ENCODE measurements around the gene NELFB. TPM values are rescaled to one million over a fixed set of nuclear protein-coding genes. Genes with fewer than 3 reads are reported as not detected.
"Not testable (repeated sequence)": the region's sequence is repeated elsewhere in the genome, so short reads cannot be mapped to it uniquely, and the experiment has no call there.

The NELFB gene
- total RNA-seq, 2 donors from 2014 or later, result 37.2 to 40.6 TPM

- ATAC-seq (ENCODE audit: insufficient number of reproducible peaks, low FRiP score, low read depth) (no peak), DNase-seq (ENCODE audit: low spot score) (no peak)
- no peak for TF ChIP-seq CTCF (IDR thresholded peaks at IDR 0.05)
- H3K9me3 ChIP-seq, result no peaks in the 10 kb centered on the region
- H3K27me3 ChIP-seq (replicated peaks; ENCODE audit: insufficient read depth), result no peaks in the 10 kb centered on the region
- H3K4me1 ChIP-seq (ENCODE audit: control insufficient read depth in 1 of 2, low read depth in 2 of 2), result peaks cover 9 to 43% of the 10 kb centered on the region in 2 donors
- no peak overlapping the region for H3K27ac ChIP-seq
- peaks cover 5% of the 10 kb centered on the region for H3K36me3 ChIP-seq
- H3K4me3 ChIP-seq, result no peak overlapping the region
Observed at GRCh38 chr9:137237759-137238726, 17.1 kb upstream of the NELFB start.

- peaks cover 9 to 48% of the 10 kb centered on the region in 2 donors for H3K4me1 ChIP-seq (ENCODE audit: control insufficient read depth in 1 of 2, low read depth in 2 of 2)
Observed at GRCh38 chr9:137239541-137240200, 15.5 kb upstream of the NELFB start.

GRCh38 chr9:137240318-137240840 is 14.7 kb upstream of the NELFB start:
- Histone ChIP-seq H3K4me3 (peak overlapping the region; percentile 84), H3K36me3 (peaks cover 12% of the 10 kb centered on the region), H3K27ac (peak overlapping the region; percentile 90), H3K9me3 (no peaks in the 10 kb centered on the region), H3K27me3 (replicated peaks; ENCODE audit: insufficient read depth) (no peaks in the 10 kb centered on the region), H3K4me1 (ENCODE audit: control insufficient read depth in 1 of 2, low read depth in 2 of 2) (peaks cover 9 to 48% of the 10 kb centered on the region in 2 donors)
- ATAC-seq (ENCODE audit: insufficient number of reproducible peaks, low FRiP score, low read depth) (no peak), DNase-seq (ENCODE audit: low spot score) (no peak)
- no peak for TF ChIP-seq CTCF (IDR thresholded peaks at IDR 0.05)

More at GRCh38 chr9:137239541-137240200, 15.5 kb upstream of the NELFB start:
- peak overlapping the region; percentile 84 for H3K4me3 ChIP-seq
- not testable (repeated sequence) for H3K27me3 ChIP-seq (replicated peaks; ENCODE audit: insufficient read depth); ATAC-seq (ENCODE audit: insufficient number of reproducible peaks, low FRiP score, low read depth); H3K9me3 ChIP-seq; DNase-seq (ENCODE audit: low spot score)
- H3K36me3 ChIP-seq, result peaks cover 12% of the 10 kb centered on the region
- H3K27ac ChIP-seq, result peak overlapping the region; percentile 90

GRCh38 chr9:137240841-137241489 is 14.2 kb upstream of the NELFB start, which contains the start of gene TUBB4B:
Gene TUBB4B, plus strand, starts transcription at chr9:137241287. Its CDS starts 74 bp downstream, at chr9:137241361.
- Histone ChIP-seq H3K27me3 (replicated peaks; ENCODE audit: insufficient read depth) (no peaks in the 10 kb centered on the region), H3K36me3 (peaks cover 12% of the 10 kb centered on the region), H3K9me3 (no peaks in the 10 kb centered on the region), H3K4me1 (ENCODE audit: control insufficient read depth in 1 of 2, low read depth in 2 of 2) (peaks cover 9 to 47% of the 10 kb centered on the region in 2 donors), H3K4me3 (peak within 1 kb of the TSS; percentile 93), H3K27ac (peak within 1 kb of the TSS; percentile 90)
- peak; percentile 99 for ATAC-seq (ENCODE audit: insufficient number of reproducible peaks, low FRiP score, low read depth)
- DNase-seq (ENCODE audit: low spot score), result peak; percentile 98
- no peak for TF ChIP-seq CTCF (IDR thresholded peaks at IDR 0.05)

- Histone ChIP-seq H3K27me3 (replicated peaks; ENCODE audit: insufficient read depth) (no peaks in the 10 kb centered on the region), H3K9me3 (no peaks in the 10 kb centered on the region), H3K36me3 (peaks cover 12% of the 10 kb centered on the region), H3K27ac (peak overlapping the region; percentile 86 to 89), H3K4me1 (ENCODE audit: control insufficient read depth in 1 of 2, low read depth in 2 of 2) (peaks cover 6 to 40% of the 10 kb centered on the region in 2 donors), H3K4me3 (peak overlapping the region; percentile 93)
- DNase-seq (ENCODE audit: low spot score), result no peak
- ATAC-seq (ENCODE audit: insufficient number of reproducible peaks, low FRiP score, low read depth), result peak; percentile 54
- no peak for TF ChIP-seq CTCF (IDR thresholded peaks at IDR 0.05)
Observed at GRCh38 chr9:137241490-137242268, 13.4 kb upstream of the NELFB start.
